Fibroblast of pulmonary artery (primary cell): ENCODE data around the gene GLO1.

ENCODE experiments used
- DNase-seq: peaks from one replicate; pipeline ENCODE4 v3.0.0-alpha.2; 2010; ENCODE audit warnings: low read depth
- H3K4me3 ChIP-seq: replicated peaks from 2 replicates; pipeline ENCODE4 v1.5.1; 2011; ENCODE audit warnings: low read depth, mild to moderate bottlenecking, control low read depth, low read length, moderate library complexity
- TF ChIP-seq, protein P1 (sequence below): IDR thresholded peaks from 2 replicates; pipeline ENCODE4 v1.5.1; 2011; ENCODE audit warnings: mild to moderate bottlenecking, control low read depth, low read length, inconsistent platforms; ENCODE audit errors: missing control alignments

GLO1 gene

DNA sequence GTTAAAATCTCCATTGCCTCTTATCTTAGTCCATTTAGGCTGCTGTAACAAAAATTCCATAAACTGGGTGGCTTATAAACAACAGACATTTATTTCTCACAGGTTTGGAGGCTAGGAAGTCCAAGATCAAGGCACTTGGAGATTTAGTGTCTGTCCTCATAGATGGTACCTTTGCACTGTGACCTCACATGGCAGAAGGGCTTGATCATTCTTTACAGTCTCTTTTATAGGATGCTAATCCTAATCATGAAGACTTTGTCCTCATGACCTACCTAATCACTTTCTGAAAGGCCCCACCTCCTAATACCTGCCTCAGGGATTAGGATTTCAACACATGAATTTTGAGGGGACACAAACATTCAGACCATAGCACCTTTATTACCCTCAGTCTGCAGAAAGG is 6.6 kb downstream of the GLO1 start:
- DNase-seq: no peak
- H3K4me3 ChIP-seq: no peak overlapping the region
- TF ChIP-seq, protein P1, sequence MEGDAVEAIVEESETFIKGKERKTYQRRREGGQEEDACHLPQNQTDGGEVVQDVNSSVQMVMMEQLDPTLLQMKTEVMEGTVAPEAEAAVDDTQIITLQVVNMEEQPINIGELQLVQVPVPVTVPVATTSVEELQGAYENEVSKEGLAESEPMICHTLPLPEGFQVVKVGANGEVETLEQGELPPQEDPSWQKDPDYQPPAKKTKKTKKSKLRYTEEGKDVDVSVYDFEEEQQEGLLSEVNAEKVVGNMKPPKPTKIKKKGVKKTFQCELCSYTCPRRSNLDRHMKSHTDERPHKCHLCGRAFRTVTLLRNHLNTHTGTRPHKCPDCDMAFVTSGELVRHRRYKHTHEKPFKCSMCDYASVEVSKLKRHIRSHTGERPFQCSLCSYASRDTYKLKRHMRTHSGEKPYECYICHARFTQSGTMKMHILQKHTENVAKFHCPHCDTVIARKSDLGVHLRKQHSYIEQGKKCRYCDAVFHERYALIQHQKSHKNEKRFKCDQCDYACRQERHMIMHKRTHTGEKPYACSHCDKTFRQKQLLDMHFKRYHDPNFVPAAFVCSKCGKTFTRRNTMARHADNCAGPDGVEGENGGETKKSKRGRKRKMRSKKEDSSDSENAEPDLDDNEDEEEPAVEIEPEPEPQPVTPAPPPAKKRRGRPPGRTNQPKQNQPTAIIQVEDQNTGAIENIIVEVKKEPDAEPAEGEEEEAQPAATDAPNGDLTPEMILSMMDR: no peak

DNA sequence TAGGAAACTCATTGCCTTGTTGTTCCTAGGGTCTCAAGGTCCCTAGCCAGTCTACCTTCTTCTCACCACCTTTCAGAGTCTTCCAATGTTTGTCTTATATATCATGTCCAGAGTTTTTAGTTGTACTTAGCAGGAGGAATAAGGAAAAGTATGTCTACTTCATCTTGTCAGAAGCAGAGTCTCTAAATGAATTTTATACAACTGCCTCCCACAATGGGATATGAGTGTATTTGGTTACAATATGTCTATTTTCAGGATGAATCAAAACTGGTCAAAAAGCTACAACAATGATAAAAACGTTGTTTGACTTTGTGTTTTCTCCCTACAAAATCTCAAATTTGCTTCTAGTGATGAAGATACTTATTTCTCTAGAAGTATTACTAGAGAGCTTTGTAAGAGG is 7.0 kb downstream of the GLO1 start:
- H3K4me3 ChIP-seq: no peak overlapping the region
- no peak for DNase-seq
- TF ChIP-seq, protein P1: no peak

DNA sequence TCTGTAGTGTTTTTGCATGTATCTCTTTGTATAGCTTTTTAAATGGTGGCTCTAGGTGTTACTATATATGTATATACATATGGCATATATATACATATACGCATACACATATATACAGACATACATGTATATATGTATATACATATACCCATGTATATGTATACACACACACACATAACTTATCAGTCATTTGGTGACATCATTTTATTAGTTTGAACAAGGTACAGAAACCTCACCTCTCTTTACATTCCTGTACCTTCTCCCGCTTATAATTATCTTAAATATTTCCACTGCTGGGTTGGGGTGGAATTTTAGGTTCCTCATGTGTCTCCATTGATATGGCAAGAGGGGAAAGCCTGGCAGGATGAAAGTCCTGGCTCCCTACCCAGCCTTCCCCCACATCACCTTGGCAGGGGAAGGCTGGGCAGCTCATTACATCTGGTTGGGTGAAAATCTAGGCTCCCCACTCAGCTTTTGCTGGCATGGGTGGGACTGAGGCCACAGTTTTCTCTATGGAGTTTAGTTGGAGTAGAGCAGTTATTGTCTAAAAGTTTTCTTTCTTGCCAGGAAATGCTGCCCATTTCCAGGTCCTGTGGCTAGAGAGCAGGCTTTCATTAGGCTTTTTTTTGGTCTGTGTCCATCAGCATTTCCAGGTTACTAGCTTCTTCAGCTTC is 7.6 kb downstream of the GLO1 start:
- H3K4me3 ChIP-seq: no peak overlapping the region
- no peak for DNase-seq
- TF ChIP-seq, protein P1: no peak

DNA sequence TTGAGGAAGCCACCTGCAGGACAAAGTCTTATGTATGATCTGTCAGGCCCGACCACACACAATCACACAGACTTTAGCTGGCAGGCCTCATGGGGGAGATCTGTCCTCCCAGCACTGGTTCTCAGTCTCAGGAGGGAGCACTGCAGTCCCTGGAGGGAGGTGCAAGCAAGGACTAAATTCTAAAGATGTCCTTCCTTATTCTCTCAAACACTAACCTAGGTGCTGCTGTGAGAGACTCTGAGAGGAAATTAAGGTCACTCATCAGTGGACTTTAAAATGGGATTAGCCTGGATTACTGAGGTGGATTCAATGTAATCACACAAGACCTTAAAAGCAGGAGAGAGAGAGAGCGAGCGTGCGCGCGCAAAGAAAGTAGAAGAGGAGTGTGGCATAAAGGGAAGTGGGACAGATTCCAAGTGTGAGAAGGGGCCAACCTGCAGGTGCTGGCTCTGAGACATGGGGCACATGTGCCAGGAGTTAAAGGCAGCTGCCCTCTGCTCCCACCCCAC is 14.3 kb downstream of the GLO1 start:
- TF ChIP-seq, protein P1: no peak
- DNase-seq: no peak
- no peak overlapping the region for H3K4me3 ChIP-seq

DNA sequence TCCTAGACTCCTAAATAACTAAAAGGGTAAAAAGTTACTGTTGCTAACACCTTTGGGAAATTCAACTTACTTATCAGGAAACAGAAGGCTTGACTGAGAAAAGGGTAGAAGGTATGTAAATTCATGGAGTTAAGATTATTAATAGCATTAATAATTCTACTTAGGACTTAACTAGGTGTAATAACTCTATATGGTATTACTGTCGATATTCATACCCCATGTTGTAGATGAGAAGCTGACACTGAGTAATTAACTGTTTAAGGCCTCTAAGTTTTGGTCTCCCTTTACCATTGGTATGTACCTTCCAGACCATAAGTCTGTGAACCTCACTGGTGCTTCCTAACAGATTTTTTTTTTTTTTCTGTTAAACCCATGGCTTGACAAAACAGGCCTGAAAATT is 15.4 kb downstream of the GLO1 start:
- no peak for DNase-seq
- TF ChIP-seq, protein P1: no peak
- no peak overlapping the region for H3K4me3 ChIP-seq

DNA sequence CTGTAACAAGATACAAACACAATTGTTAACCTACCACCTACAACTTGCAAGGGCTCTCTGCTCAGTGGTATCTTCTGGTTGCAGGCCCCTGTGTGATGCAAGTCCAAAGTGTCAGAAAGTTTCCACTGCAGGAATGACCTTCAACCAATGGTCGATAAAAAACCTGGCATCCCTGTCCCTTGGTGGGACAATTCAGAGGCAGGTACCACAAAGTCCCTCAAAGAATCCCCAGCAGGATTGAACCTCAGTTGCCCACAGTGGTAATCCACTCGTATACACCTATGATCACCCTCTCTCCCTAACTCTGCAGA is 15.9 kb downstream of the GLO1 start:
- TF ChIP-seq, protein P1: no peak
- H3K4me3 ChIP-seq: no peak overlapping the region
- DNase-seq: no peak

DNA sequence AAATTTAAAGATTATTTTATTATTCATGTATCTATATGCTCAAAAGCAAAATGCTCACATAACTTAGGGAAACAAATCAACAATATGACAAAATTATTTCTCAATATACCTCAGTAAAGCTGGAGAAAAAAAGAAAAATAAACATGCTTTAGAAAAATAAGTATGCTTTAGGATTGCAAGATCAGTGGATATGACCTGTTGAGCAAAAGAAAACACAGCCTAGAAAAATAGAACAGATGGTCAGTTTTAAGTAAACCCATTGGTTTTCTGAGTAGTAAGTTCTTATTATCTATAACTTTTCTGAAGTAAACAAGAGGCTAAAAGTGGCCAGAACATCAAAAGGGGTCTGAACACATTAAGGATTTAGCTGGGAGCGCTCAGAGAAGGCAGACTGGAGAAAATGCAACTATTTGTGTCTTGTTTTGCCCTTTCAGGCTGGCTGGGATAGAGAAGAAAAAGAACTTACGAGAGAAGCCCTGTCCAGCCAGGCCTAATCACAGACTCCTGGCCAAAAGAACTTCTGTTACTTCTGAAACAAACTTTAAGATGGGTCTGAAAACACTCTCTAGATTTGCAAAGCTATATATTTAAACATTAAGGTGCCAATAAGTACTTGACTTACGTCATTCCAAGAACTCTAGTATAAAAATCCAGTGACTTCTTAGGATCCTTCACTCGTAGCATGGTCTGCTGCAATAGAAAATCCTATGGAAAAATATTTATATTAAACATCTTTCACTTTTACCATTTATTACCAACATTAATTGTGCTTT is 16.5 kb downstream of the GLO1 start:
- no peak for DNase-seq
- TF ChIP-seq, protein P1: no peak
- no peak overlapping the region for H3K4me3 ChIP-seq
